GM12875 (cell line): ENCODE measurements around the gene KRIT1.
"Not testable (repeated sequence)": the region's sequence is repeated elsewhere in the genome, so short reads cannot be mapped to it uniquely, and the experiment has no call there.

ENCODE experiments used
- H3K4me3 ChIP-seq: one replicate; pipeline ENCODE4 v1.5.1; 2011; ENCODE audit warnings: low read depth, low read length, control low read depth
- TF ChIP-seq, protein P1 (sequence below): IDR thresholded peaks from 2 replicates; pipeline ENCODE4 v1.5.1; 2011; ENCODE audit warnings: low read depth, mild to moderate bottlenecking, control low read depth, inconsistent platforms, low read length, moderate library complexity, borderline replicate concordance; ENCODE audit not compliant: insufficient read depth

KRIT1 gene

DNA sequence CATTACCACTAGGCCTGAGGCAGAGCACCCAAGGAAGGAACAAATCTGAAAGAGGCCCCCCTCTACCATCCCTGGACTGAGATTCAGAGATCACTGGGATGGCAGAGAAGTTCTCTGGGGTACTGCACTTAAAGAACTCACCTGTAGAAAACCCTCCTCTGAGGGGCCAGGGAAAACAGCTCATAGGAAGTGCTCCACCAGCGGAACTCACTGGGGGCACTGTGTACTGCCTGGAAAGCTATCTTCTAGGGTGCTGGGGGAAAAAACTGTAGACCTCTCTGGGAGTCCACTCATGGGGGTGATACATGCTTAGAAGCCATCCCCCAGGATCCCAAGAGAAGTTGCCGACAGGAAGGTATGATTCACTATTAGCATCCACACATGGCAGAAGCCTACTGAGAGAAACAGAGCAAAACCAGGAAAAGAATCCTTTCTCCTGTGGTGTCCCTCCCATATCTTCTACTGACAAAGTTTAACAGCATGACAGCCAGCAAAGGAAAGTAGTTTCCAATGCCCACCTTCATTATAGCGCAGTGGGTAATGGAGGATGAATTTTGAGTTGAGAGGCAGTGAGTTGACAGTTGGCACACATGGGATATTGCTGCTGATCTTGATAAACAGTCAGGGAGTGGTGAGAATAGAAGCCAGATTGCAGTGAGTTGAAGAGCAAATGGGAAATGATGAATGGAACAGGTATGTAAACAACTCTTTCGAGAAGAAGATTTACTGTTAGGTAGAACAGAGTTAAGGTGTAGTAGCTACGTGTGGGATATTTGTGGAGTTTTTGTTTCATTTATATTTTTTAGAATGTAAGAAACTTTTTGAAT, 20.9 kb upstream of the KRIT1 start:
- no peak overlapping the region for H3K4me3 ChIP-seq
- TF ChIP-seq, protein P1, sequence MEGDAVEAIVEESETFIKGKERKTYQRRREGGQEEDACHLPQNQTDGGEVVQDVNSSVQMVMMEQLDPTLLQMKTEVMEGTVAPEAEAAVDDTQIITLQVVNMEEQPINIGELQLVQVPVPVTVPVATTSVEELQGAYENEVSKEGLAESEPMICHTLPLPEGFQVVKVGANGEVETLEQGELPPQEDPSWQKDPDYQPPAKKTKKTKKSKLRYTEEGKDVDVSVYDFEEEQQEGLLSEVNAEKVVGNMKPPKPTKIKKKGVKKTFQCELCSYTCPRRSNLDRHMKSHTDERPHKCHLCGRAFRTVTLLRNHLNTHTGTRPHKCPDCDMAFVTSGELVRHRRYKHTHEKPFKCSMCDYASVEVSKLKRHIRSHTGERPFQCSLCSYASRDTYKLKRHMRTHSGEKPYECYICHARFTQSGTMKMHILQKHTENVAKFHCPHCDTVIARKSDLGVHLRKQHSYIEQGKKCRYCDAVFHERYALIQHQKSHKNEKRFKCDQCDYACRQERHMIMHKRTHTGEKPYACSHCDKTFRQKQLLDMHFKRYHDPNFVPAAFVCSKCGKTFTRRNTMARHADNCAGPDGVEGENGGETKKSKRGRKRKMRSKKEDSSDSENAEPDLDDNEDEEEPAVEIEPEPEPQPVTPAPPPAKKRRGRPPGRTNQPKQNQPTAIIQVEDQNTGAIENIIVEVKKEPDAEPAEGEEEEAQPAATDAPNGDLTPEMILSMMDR, result no peak

DNA sequence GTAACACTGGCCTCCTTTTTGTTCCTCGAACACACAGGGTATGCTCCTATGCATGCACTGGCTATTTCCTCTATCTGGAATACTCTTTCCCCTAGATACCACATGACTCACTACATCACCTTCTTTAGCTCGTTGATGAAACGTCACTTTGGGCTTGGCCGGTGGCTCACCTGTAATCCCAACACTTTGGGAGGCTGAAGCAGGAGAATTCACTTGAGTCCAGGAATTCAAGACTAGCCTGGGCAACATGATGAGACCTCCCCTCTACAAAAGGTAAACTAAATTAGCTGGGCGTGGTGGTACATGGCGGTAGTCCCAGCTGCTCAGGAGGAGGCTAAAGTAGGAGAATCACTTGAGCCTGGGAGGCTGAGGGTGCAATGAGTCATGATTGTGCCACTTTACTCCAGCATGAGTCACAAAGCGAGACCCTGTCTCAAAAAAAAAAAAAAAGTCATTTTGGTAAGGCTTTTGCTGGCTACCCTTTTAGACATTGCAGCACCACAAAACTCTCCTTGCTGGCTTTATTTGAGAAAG, 14.6 kb upstream of the KRIT1 start:
- TF ChIP-seq, protein P1, result no peak
- no peak overlapping the region for H3K4me3 ChIP-seq

DNA sequence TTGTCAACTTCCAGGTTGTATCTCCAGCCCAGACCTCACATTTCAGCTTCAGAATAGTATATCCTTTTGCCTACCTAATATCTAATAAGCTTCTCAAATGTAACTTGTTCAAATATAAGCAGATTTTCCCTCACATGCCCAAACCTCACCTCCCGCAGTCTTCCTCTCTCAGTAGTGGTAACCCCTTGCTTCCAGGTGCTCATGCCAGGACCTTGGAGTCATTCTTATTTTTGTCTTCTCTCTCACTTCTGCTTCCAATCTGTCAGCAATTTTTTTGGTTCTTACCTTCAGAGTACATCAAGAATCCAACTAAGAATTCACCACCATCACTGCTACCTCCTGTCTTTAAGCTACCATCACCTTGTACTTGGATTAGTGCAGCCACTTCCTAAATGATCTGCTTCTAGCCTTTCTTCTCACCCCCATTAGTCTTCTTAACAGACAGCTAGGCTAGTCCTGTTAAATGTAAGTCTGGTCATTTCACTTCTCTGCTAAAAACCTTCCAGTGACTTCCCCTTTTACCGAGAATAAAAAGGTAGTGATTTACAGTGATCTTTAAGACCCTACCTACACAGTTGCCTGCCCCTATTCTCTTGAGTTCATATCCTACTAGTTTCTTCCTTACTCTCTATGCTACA, 14.0 kb upstream of the KRIT1 start:
- TF ChIP-seq, protein P1, result no peak
- H3K4me3 ChIP-seq, result no peak overlapping the region

DNA sequence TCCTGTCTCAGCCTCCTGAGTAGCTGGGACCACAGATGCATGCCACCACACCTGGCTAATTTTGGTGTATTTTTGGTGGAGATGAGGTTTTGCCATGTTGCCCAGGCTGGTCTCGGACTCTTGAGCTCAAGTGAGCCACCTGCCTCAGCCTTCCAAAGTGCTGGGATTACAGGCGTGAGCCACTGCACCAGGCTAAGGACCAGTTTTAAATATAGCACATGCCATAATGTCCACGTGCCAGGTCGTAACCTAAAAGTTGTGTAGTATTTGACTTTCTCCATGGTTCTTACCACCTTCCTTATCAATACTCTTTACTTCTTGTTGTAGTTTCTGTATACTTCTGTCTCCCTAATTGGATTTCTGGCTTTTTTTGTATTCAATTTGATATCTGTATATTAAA, 13.3 kb upstream of the KRIT1 start:
- no peak overlapping the region for H3K4me3 ChIP-seq
- TF ChIP-seq, protein P1, result no peak

DNA sequence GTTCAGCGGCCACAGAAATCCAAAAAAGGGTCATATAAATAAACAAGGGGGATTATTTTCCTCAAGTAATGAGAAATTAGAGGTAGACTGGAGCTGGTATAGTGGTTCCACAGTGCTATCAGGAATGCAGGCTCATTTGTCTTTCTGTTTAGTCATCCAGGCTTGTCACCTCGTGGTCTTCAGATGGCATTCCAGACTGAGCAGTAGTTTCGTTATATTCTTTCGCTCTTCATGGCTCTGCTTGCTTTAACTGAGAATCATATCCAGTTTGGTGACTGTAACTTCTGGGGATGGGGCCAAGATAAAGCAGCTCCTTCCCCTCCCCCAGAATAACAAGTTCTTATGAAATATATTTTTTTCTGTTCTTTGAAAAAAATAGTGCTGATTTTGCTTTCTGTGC, 9.6 kb upstream of the KRIT1 start:
- TF ChIP-seq, protein P1, result no peak
- H3K4me3 ChIP-seq, result no peak overlapping the region

DNA sequence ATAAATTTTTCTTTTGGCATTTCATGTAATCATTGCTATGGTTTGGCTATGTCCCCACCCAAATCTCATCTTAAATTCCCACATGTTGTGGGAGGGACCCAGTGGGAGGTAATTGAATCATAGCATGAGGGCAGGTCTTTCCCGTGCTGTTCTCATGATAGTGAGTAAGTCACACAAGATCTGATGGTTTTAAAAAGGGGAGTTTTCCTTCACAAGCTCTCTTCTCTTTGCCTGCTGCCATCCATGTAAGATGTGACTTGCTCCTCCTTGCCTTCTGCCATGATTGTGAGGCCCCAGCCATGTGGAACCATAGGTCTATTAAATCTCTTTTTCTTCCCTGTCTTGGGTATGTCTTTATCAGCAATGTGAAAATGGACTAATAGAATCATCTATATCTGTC, 9.1 kb upstream of the KRIT1 start:
- not testable (repeated sequence) for H3K4me3 ChIP-seq

DNA sequence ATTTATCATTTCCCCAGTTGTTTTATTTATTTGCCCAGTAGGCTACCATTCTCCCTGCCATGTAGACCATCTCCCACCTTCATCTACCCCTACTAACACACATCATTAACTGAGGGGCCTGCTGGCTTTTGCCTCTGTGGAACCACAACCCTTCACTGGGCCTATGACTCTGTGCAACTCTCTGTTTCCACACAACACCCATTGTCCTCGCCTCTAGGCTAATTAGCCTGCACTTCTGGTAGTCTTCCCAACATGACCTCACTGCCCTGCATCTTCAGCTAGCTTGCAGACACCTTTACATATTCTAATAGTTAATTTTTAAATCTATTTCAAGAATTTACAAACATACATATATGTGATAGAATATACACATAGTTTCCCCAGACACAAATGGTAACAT, 7.5 kb upstream of the KRIT1 start:
- no peak overlapping the region for H3K4me3 ChIP-seq
- TF ChIP-seq, protein P1, result no peak
